ENCODE data around the gene FLT3.

- TF ChIP-seq CTCF (IDR thresholded peaks at IDR 0.05) = no peak
- no peak for TF ChIP-seq POLR2AphosphoS5 (IDR thresholded peaks at IDR 0.05)
- TF ChIP-seq POLR2A (IDR thresholded peaks at IDR 0.05) = no peak
Observed at GRCh38 chr13:28128030-28128429, 27.7 kb upstream of the FLT3 start.
